OCI-LY1 (cell line): ENCODE data around the gene WDR70.

Experiments used
- CTCF ChIP-seq: fragments of 200-600 bp; sonication (generic), shearing (Covaris generic); IDR thresholded peaks from 2 replicates; pipeline ENCODE4 v1.5.1; 2017; ENCODE audit warnings: mild to moderate bottlenecking, antibody characterized with exemption, low read length, moderate library complexity, mixed read lengths
- EZH2 ChIP-seq: fragments of 200-600 bp; sonication (generic), shearing (Covaris generic); IDR thresholded peaks from 2 replicates; pipeline ENCODE4 v1.8.0; 2017; ENCODE audit warnings: borderline replicate concordance, mixed run types, mild to moderate bottlenecking, antibody characterized with exemption, low read length, moderate library complexity, mixed read lengths

DNA sequence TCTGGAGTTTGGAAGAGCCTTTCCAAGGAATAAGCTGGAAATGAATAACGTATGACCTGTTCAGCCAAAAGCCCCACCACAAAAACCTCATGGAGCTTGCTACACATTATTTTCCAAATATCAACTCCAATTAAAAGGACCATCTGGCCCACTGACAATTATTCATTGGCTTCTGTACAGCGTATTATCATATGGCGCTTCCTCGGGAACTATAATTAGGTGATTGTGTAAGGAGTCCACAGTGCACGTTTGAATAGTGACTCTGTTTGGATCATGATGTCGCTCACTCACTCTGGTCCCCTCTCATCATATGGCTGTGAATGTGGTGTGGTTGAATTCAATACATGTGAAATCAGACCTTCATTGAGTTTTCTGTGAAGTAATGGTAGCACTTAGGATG lies 408.6 kb downstream of the WDR70 start:
- TF ChIP-seq EZH2 = no peak
- no peak for TF ChIP-seq CTCF
